Ovary (tissue), 9 donors: ENCODE data around the gene PDSS2. TPM values are rescaled to one million over a fixed set of nuclear protein-coding genes. Genes with fewer than 3 reads are reported as not detected.

ENCODE experiments used
- DNase-seq, 5 donors: peaks; one replicate each; pipeline ENCODE4 v3.0.0-alpha.2; 2019 to 2020
- H3K27ac ChIP-seq, 2 donors: fragments of 200-600 bp; one replicate each; pipeline versions ENCODE4 v1.5.1 to v1.8.0; 2019 to 2022
- H3K27me3 ChIP-seq: fragments of 200-600 bp; one replicate; pipeline ENCODE4 v1.8.0; 2022
- H3K36me3 ChIP-seq: fragments of 200-600 bp; sonication (generic); one replicate; pipeline ENCODE4 v1.5.1; 2019
- H3K4me1 ChIP-seq: one replicate; pipeline ENCODE4 v1.8.1; 2013; ENCODE audit warnings: mild to moderate bottlenecking, moderate library complexity; ENCODE audit not compliant: insufficient read depth
- H3K4me3 ChIP-seq: fragments of 200-600 bp; sonication (generic); one replicate; pipeline ENCODE4 v1.5.1; 2017
- H3K9me3 ChIP-seq, 2 donors: fragments of 200-600 bp in 1 of 2; sonication (generic) in 1 of 2; one replicate each; pipeline versions ENCODE4 v1.5.1 to v1.8.1; 2013 to 2019; ENCODE audit warnings: mild to moderate bottlenecking in 1 of 2, moderate library complexity in 1 of 2
- EP300 ChIP-seq: sonication (generic); formaldehyde crosslinking; IDR thresholded peaks from one replicate; pipeline ENCODE4 v1.6.1; 2017; ENCODE audit warnings: antibody characterized with exemption
- POLR2A ChIP-seq: fragments of 450-650 bp; IDR thresholded peaks from one replicate; pipeline ENCODE4 v1.6.1; 2017; ENCODE audit warnings: antibody characterized with exemption, mild to moderate bottlenecking, moderate library complexity
- WGBS, 3 donors: extraction: QIAGEN DNeasy Blood & Tissue Kit in 1 of 3; methylation state at CpG; one replicate each; pipeline versions ENCODE4 v1.1.5 to v1.1.7; 2013 to 2017; 5-methylcytosine and 5-hydroxymethylcytosine counted together
- intact Hi-C, 4 donors: fragments of 100-400 bp; cut with DNase I; formaldehyde crosslinking; loops; one replicate each; pipeline versions ENCODE4 v1.11.0 to v1.15.1; 2022 to 2023
- polyA plus RNA-seq, 2 donors: library from polyadenylated mRNA; stranded (reverse); fragments of 200-250 nt in 1 of 2; fragments of 350-450 nt in 1 of 2; fragmentation: Illumina TruSeq in 1 of 2; extraction: RNeasy Lipid Tissue Mini Kit (QIAGEN cat#74804) in 1 of 2; gene quantifications; one replicate each; pipeline ENCODE4 v1.2.3, GENCODE V29; 2013 to 2014
- total RNA-seq, 7 donors: library from RNA; depleted of rRNA in 2 of 7; stranded (reverse); fragments of >200 nt in 2 of 7; fragmentation: NEBNext Ultra II Directional in 3 of 7; extraction: Animal tissue kit (Norgen Biotek cat#: 25700) in 3 of 7; gene quantifications; one replicate each; pipeline versions ENCODE4 v1.1.0 to v1.2.4, GENCODE V29; 2016 to 2023
- TF ChIP-seq, protein P1 (sequence below), 3 donors: fragments of 450-650 bp in 2 of 3; fragments of 200-600 bp in 1 of 3; IDR thresholded peaks; one replicate each; pipeline versions ENCODE4 v1.5.1 to v1.8.0; 2016 to 2022; ENCODE audit warnings: antibody characterized with exemption in 3 of 3, mild to moderate bottlenecking in 1 of 3
- donor health status: DM: no; HTN: no; CAD: no; lungs with moderate emphysema.
- donor health status: DM: no; HTN: no; CAD: no.
- donor health status: Bipolar disorder and iron deficiency.
- donor health status: DM: yes; HTN: yes; CAD: no.
- donor health status: DM: no; HTN: no; CAD: no.
- donor health status: DM: yes; HTN: yes; CAD: no.

The PDSS2 gene
- total and polyA plus RNA-seq, 9 donors = 8.2 to 17.5 (median 12.0) TPM

DNA sequence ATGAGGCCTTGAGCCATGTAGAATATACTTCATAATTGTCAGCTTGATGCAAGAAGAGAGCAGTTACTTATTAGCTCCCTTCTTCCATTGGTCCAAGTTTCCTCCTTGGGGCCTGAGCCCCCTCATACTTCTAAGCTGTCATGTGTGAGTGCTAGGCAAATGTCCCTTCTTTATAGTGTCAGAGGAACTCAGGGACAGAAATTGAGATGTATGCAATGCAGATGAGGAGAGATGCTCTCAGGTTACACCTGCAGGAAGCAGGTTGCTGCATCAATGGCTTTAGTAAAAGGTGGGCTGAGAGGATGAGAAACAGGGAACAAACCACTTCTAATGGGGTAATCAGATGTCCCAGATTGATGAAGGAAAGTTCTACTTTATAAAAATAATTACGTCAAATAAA is 6.7 kb upstream of the PDSS2 start:
- no peak overlapping the region for H3K27ac ChIP-seq
- no peaks in the 10 kb centered on the region for H3K4me1 ChIP-seq
- no peak overlapping the region for H3K4me3 ChIP-seq
- H3K9me3 ChIP-seq = no peaks in the 10 kb centered on the region
- H3K27me3 ChIP-seq = no peaks in the 10 kb centered on the region
- 76 to 93% (median 80%) methylated on average over 1 of the region's 1 CpG for WGBS, 3 donors
- H3K36me3 ChIP-seq = no peaks in the 10 kb centered on the region
- no peak for DNase-seq
- intact Hi-C loops = no loop called here
- TF ChIP-seq POLR2A (no peak), EP300 (no peak)
- TF ChIP-seq, protein P1, sequence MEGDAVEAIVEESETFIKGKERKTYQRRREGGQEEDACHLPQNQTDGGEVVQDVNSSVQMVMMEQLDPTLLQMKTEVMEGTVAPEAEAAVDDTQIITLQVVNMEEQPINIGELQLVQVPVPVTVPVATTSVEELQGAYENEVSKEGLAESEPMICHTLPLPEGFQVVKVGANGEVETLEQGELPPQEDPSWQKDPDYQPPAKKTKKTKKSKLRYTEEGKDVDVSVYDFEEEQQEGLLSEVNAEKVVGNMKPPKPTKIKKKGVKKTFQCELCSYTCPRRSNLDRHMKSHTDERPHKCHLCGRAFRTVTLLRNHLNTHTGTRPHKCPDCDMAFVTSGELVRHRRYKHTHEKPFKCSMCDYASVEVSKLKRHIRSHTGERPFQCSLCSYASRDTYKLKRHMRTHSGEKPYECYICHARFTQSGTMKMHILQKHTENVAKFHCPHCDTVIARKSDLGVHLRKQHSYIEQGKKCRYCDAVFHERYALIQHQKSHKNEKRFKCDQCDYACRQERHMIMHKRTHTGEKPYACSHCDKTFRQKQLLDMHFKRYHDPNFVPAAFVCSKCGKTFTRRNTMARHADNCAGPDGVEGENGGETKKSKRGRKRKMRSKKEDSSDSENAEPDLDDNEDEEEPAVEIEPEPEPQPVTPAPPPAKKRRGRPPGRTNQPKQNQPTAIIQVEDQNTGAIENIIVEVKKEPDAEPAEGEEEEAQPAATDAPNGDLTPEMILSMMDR (IDR thresholded peaks at IDR 0.05) = no peak

DNA sequence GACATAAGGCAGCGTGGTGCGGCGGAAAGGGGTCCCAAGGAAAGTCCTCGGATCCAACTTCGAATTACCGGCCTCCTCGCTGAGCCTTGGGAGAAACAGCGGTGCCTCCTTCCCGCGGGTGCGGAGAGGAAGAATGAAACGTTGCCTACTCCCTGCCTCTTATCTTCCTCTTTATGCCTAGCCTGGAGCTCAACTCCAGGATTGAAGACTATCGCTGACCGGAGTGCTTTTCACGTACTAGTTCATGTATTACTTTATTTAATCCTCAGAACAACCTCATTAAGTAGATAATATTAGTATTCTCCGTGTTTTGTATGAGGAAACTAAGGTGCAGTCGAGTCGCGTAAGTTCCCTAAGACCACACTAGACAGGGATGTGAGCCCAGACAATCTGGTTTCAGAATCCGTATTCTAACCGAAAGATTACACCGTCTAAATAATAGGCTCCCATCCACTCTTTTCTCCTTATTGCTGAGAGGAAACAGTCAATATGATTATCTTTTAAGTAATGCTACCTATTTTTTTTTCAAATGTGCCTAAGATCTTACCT is 793 bp upstream of the PDSS2 start:
- intact Hi-C loops = no loop called here
- H3K27ac ChIP-seq = peak overlapping the region; percentile 15 to 65
- peak overlapping the region; percentile 92 for H3K4me3 ChIP-seq
- WGBS, 3 donors = 30 to 35% (median 32%) methylated on average over 22 of the region's 22 CpGs
- TF ChIP-seq POLR2A = no peak
- TF ChIP-seq EP300 = no peak
- TF ChIP-seq, protein P1 (IDR thresholded peaks at IDR 0.05) = no peak
- peaks cover 4% of the 10 kb centered on the region for H3K4me1 ChIP-seq
- H3K9me3 ChIP-seq = no peaks in the 10 kb centered on the region
- DNase-seq = no peak
- H3K27me3 ChIP-seq = no peaks in the 10 kb centered on the region
- no peaks in the 10 kb centered on the region for H3K36me3 ChIP-seq

DNA sequence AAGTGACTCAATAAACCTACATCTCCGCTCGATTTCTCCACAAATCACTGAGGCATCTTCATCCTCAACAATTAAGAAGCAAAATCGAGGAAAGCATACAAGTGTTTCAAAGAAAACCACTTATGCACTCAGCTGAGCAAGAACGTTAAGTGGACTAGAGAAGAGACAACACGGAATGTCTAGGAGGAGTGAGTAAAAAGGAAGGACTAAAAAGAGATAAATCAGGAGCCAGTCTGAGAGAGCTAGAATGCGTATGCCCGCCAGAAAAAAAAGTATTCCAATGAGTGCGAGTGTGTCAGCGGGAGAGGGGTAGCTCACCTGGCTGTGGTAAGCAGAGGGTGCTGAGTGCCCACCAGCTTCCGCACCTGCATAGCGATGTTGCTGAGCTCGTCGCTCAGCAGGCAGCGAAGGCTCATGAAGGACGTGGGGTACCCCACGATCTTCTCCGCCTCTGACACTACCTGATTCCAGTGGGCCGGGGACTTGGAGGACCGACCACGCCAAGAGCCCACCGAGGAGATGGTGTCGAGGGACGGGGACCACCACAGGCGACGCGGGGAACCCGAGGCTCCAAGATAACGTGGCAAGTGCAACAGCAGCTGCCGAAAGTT is 587 bp downstream of the PDSS2 start:
- TF ChIP-seq, protein P1 (IDR thresholded peaks at IDR 0.05) = no peak
- TF ChIP-seq POLR2A (no peak), EP300 (no peak)
- H3K27ac ChIP-seq = peak overlapping the region in 1 of 2 donors; percentile 24
- peak in 1 of 5 donors; percentile 22 for DNase-seq
- intact Hi-C loops = no loop called here
- H3K4me3 ChIP-seq = peak overlapping the region; percentile 92
- H3K9me3 ChIP-seq = no peaks in the 10 kb centered on the region
- no peaks in the 10 kb centered on the region for H3K27me3 ChIP-seq
- peaks cover 4% of the 10 kb centered on the region for H3K4me1 ChIP-seq
- 0 to 1% (median 0%) methylated on average over 29 of the region's 29 CpGs for WGBS, 3 donors
- no peaks in the 10 kb centered on the region for H3K36me3 ChIP-seq

DNA sequence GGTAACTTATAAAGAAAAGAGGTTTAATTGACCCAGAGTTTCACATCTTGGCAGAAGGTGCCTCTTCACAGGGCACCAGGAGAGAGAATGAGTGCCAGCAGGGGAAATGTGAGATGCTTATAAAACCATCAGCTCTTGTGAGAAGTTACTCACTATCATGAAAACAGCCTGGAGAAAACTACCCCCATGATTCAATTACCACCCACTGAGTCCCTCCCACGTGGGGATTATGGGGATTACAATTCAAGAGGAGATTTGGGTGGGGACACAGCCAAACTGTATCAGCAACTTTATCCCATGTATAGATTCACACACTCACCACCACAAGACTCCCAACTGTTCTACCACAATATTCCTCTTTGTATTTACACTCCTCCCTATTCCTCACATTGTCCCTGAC is 10.6 kb downstream of the PDSS2 start:
- 63 to 85% (median 64%) methylated on average over 1 of the region's 1 CpG for WGBS, 3 donors
- no peaks in the 10 kb centered on the region for H3K36me3 ChIP-seq
- TF ChIP-seq, protein P1 (IDR thresholded peaks at IDR 0.05) = no peak
- TF ChIP-seq EP300 = no peak
- no peak for TF ChIP-seq POLR2A
- no peak overlapping the region for H3K27ac ChIP-seq
- no peaks in the 10 kb centered on the region for H3K27me3 ChIP-seq
- DNase-seq = no peak
- H3K4me3 ChIP-seq = no peak overlapping the region
- H3K9me3 ChIP-seq = no peaks in the 10 kb centered on the region
- intact Hi-C loops = no loop called here
- H3K4me1 ChIP-seq = no peaks in the 10 kb centered on the region
